Neural progenitor cell (in vitro differentiated cells): ENCODE data around the gene CAPZA1.

Experiments used
- EZH2 ChIP-seq: fragments of 200-600 bp; sonication (generic); IDR thresholded peaks from 2 replicates; pipeline ENCODE4 v1.6.1; 2017; ENCODE audit warnings: antibody characterized with exemption, mild to moderate bottlenecking, moderate library complexity
- EZH2phosphoT487 ChIP-seq: fragments of 200-600 bp; sonication (generic); IDR thresholded peaks from 2 replicates; pipeline ENCODE4 v1.6.1; 2017; ENCODE audit warnings: antibody characterized with exemption
- TF ChIP-seq, protein P1 (sequence below): fragments of 200-600 bp; sonication (generic); IDR thresholded peaks from 2 replicates; pipeline ENCODE4 v1.5.1; 2017; ENCODE audit warnings: antibody characterized with exemption, mild to moderate bottlenecking

DNA sequence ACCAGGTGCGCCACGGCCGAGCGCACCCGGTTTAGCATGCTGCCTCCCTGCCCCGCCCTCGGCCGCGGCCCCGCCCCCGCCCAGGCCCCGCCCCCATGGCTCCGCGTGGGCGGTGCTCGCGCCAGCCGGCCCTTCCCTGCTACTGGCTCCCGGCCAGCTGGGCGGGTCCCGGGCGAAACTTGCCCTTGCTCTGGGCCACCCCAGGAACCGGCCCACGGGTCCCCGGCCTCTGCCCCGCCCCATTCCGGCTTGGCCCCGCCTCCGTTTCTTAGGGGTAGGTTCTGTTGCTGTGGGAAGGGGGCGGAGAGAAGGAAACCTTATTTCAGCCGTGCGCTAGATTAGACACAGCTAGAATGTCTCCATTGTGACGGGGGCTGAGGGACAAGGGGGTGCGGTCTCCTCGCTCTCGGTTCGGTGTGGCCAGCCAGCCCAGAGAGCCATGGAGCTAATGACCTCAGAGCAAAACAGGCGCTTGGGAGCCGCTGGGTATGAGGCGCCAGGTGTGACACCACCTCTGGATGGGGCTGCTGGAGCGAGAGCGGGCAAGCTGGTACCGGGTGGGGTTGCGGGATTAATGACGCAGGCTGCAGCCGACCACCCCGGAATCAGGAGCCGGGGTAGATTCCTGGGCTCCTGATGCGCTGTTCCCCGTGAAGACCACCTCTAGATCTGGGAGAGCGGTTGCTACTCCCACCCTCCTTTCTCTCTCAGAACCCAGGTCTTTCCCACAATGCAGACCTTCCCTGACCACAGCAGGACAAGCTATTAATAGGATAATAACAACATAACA is 95.8 kb downstream of the CAPZA1 start, which contains the start of gene PPM1J:
- TF ChIP-seq, protein P1, sequence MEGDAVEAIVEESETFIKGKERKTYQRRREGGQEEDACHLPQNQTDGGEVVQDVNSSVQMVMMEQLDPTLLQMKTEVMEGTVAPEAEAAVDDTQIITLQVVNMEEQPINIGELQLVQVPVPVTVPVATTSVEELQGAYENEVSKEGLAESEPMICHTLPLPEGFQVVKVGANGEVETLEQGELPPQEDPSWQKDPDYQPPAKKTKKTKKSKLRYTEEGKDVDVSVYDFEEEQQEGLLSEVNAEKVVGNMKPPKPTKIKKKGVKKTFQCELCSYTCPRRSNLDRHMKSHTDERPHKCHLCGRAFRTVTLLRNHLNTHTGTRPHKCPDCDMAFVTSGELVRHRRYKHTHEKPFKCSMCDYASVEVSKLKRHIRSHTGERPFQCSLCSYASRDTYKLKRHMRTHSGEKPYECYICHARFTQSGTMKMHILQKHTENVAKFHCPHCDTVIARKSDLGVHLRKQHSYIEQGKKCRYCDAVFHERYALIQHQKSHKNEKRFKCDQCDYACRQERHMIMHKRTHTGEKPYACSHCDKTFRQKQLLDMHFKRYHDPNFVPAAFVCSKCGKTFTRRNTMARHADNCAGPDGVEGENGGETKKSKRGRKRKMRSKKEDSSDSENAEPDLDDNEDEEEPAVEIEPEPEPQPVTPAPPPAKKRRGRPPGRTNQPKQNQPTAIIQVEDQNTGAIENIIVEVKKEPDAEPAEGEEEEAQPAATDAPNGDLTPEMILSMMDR, result no peak
- TF ChIP-seq EZH2, result peak; percentile 6
- no peak for TF ChIP-seq EZH2phosphoT487
